ENCODE results near the gene DSCAM.
"Not testable (repeated sequence)": the region's sequence is repeated elsewhere in the genome, so short reads cannot be mapped to it uniquely, and the experiment has no call there.

Gene DSCAM

GRCh38 chr21:40512590-40512989, 334.4 kb downstream of the DSCAM start:
- no peak for DNase-seq

DNA sequence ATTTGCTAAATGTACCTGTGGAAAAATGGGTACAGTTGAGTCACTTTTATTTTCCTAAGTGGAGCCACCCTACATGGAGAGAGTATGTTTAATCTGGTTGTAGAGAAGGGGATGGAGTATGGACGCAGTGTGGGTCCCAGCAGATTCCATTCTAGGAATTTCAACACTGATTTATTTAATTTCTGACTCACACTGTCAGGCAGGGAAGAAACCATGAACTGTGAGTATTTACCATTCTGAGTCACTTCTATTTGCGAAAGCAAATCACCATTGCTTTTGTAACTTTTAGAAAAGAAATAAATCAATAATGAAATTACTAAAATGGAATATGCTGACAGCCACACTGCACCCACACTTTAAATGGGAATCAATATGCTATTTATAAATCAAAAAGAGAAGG, 339.0 kb downstream of the DSCAM start:
- DNase-seq: no peak

DNA sequence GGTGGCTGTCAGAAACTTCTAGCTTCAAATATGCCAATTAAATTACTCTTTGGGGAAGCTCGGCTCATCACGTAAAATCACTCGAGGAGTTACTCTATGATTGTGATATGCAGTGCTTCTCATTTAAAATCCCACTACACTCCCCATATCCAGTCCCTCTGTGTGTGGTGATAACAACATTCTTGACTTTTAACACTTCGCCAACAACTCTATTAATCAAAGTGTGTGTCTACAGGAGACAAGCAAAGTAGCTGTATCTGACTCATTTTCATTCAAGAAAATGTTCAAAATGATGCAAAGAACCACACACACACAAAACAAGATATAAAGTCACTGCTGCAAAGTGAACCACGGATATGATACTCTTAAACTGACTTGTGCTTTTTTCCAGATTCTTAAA, 341.3 kb downstream of the DSCAM start:
- DNase-seq: no peak

DNA sequence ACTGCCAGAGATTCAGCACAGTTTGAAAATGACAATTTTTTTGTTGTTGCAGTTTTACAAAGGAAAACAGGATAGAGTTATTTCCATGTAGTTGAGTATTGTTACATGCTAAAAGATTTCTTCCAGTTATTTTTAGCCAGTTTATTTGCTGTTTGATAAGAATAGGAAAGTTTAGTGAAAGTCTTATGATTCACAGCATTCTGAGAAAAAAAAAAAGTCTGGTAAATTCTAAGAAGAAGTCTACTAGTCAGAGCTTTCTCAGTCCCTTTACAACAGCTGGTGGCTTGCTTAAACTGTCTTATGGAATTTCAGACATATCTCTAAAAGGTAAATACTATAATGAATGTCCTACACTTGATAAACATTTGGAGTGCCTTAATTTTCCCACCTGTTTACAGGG, 341.7 kb downstream of the DSCAM start:
- no peak for DNase-seq

DNA sequence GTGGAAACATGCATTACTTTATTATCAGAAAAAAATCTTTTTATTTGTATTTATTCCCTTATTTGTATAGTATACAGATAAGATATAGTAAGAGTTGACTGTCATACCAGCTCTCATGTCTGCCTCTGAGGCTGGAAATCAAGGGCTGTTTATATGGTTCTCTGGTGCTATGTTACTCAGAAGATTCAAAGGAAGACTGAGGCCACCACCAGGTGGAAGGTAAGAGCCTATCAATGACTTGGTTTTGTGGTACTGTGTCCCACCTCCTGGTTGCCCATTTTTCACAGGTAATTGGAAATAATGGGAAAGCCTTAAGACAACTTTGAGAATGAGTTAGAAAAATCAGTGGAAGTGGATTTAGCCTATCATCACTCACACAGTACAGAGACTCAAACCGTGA, 342.1 kb downstream of the DSCAM start:
- no peak for DNase-seq

DNA sequence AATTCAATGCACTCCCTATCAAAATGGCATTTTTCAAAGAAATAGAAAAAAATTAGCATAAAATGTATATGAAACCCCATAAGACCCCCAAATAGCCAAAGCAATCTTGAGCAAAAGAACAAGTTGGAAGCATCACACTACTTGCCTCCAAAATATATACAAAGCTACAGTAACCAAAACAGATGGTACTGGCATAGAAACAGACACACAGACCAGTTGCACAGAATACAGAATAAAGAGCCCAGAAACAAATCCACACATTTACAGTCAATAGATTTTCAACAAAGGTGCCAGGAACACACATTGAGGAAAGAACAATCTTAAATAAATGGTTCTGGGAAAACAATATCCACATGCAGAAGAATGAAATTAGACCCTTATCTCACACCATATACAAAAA, 350.8 kb downstream of the DSCAM start:
- no peak for DNase-seq

DNA sequence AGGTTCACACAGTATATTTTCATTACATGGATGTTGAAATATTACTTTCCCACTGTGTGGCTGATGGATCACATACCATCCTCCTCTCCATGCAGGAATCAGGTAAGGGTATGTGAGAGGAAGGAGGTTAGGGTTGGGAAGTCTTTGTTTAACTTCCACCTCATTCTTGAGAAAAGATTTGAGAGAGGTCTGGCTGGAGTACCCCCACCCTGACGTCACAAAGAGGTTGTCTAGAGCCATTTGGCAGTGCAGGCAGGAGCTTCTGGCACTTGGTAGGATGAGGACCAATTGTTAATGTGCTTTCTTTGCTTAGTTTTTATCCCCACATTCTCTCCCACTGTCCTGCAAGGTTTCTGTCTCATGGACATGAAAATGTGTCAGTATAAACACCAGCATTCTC, 356.6 kb downstream of the DSCAM start:
- DNase-seq: no peak

DNA sequence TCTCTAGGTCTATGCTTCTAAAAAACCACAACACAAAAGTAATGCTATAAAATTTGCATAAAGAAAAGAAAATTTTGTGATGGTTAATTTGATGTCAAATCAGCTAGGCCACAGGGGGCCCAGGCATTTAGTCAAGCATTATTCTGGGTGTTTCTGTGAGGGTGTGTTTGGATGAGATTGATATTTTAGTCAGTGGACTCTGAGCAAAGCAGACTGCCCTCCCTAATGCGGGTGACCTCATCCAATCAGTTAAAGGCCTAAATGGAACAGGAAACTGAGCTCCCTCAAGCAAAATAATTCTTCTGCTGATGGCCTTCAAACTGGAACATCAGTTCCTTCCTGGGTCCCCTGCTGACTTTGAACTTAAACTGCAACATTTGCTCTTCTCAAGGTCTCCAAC, 358.0 kb downstream of the DSCAM start:
- no peak for DNase-seq

DNA sequence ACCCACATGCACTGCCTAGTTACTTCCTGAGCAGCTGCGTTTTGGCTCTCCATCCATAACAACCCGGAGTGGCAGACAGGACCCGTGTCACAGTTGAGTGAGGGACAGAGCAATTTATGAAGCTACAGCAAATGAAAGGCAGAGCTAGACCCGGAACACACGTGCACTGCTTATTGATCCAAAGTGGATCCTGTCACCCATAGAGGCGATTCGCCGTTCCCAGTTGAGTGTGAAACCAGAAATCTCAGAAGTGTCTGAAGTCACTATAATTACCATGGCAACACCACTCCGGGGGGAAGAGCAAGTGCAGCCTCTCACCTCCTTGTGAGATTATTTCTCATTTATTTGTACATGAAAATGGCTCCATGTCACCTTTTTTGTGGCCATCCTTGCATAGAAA, 365.2 kb downstream of the DSCAM start:
- DNase-seq: peak; percentile 12

GRCh38 chr21:40474513-40474912, 372.4 kb downstream of the DSCAM start:
- no peak for DNase-seq

DNA sequence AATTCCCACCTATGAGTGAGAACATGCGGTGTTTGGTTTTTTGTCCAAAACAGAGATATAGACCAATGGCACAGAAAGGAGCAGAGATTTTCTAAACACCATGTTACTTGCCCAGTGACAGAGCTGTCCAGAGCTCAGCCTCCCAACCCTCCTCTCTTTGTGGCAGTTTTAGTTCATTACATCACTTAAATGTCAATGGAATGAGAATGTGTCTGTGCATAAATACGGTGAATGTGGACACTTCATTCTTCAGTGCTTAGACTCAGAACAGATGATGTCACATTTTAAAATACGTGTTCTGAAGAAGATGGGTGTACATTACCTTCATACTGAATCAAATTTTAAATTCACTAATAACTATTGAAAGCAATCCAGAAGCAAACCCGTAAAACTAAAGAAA, 374.9 kb downstream of the DSCAM start:
- no peak for DNase-seq

GRCh38 chr21:40471103-40471502, 375.9 kb downstream of the DSCAM start:
- no peak for DNase-seq

- peak; percentile 5 for DNase-seq
Observed at GRCh38 chr21:40466893-40467483, 380.0 kb downstream of the DSCAM start.

GRCh38 chr21:40465382-40465781, 381.6 kb downstream of the DSCAM start:
- DNase-seq: no peak

GRCh38 chr21:40463176-40463575, 383.8 kb downstream of the DSCAM start:
- DNase-seq: no peak

DNA sequence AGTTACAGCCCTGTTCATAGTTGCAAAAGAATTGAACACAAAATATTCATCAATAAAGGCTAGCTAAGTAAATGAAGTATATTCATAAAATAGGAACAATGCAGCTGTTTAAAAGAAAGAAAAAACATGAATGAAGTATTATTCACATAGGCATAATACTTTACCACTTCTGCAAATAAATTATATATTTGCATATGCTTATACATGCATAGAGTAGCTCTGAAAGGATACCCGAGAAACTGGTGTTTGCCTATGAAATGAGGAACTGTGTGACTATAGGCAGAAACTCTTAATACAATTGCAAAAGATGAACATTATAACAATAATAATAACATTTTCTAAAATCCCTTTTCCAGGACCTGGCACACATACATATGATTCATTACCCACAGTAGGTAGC, 385.9 kb downstream of the DSCAM start:
- no peak for DNase-seq

- DNase-seq: no peak
Observed at GRCh38 chr21:40457741-40458140, 389.2 kb downstream of the DSCAM start.

DNA sequence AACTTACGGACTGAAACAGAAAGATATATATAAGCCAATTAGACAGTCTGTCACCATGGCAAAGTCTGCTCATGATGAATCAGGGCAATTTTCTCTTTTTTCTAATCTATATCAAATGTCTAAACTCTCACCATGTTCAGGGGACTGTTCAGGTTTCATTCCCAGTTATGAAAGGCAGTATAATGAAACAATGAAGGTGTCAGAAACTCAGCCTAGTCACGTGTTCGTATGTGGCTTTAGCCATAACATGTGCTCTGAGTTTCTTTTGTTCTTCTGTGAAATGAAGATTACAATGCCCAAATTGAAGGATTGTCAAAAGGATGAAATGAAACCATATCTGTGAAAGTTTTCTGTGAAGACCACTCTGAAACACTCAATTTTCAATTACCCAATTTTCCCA, 392.9 kb downstream of the DSCAM start:
- DNase-seq: no peak

- no peak for DNase-seq
Observed at GRCh38 chr21:40453183-40453582, 393.8 kb downstream of the DSCAM start.

DNA sequence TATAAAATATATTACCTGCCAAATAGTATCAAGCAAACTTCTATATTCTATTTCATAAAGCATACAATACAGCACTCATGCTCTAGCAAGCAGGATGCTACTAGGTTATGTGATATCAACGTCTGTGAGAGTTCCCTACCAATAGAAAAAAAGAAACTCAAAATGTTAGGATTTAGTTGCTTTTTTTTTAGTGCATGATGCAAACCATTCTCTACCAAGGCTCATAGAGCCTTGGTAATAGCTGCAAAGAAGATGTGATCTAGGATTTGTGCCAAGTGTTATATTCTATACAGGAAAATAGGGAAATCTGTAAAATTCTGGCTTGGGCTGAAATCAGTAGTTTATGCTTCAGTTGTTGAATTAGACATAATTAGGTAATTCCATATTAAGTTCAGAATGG, 394.4 kb downstream of the DSCAM start:
- DNase-seq: no peak

GRCh38 chr21:40447016-40447415, 399.9 kb downstream of the DSCAM start:
- no peak for DNase-seq

DNA sequence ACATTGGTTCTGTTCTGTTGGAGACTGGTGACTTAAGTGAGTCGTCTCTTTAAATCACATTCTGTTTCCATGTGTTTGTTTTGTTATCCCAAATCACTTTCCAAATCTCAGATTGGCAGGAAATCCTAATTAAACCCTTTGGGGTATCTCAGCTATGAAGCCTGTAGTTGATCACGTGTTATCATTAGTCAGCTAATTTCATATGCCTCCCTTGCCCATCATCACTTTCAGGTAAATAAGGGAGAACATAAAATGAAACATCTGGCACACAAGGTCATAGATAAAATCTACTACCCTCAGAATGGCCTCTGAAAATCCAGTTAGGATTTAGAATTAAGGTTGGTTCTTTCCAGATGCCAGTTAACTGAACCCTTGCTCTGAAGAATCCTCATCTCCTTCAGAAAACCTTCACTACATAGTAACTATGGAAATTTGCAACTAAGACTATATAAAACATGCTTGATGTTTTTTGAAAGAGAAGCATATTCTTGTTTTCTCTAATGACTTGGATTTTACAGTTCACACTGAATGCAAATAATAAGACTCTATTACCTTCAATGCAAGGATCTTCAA, 401.5 kb downstream of the DSCAM start:
- DNase-seq: no peak

DNA sequence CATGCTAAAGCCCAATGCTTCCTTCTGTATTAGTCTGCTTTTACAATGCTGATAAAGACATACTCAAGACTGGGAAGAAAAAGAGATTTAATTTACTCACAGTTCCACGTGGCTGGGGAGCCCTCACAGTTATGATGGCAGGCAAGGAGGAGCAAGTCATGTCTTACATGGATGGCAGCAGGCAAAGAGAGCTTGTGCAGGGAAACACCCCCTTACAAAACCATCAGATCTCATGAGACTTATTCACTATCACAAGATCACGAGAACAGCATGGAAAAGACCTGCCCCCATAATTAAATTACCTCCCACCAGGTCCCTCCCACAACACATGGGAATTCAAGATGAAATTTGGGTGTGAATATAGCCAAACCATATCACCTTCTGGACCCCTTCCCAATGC, 407.4 kb downstream of the DSCAM start:
- not testable (repeated sequence) for DNase-seq

- no peak for DNase-seq
Observed at GRCh38 chr21:40438616-40439015, 408.3 kb downstream of the DSCAM start.

GRCh38 chr21:40436261-40436660, 410.7 kb downstream of the DSCAM start:
- DNase-seq: no peak

Measured in NCI-H1436 (cell line).